Limb (tissue), 2 donors: ENCODE measurements around the gene SLC15A2.
"Not testable (repeated sequence)": the region's sequence is repeated elsewhere in the genome, so short reads cannot be mapped to it uniquely, and the experiment has no call there.

Experiments
- DNase-seq, 2 donors: peaks; one replicate each; pipeline ENCODE4 v3.0.0-alpha.2; 2016; ENCODE audit errors: extremely low spot score in 2 of 2

Gene SLC15A2, protein sequence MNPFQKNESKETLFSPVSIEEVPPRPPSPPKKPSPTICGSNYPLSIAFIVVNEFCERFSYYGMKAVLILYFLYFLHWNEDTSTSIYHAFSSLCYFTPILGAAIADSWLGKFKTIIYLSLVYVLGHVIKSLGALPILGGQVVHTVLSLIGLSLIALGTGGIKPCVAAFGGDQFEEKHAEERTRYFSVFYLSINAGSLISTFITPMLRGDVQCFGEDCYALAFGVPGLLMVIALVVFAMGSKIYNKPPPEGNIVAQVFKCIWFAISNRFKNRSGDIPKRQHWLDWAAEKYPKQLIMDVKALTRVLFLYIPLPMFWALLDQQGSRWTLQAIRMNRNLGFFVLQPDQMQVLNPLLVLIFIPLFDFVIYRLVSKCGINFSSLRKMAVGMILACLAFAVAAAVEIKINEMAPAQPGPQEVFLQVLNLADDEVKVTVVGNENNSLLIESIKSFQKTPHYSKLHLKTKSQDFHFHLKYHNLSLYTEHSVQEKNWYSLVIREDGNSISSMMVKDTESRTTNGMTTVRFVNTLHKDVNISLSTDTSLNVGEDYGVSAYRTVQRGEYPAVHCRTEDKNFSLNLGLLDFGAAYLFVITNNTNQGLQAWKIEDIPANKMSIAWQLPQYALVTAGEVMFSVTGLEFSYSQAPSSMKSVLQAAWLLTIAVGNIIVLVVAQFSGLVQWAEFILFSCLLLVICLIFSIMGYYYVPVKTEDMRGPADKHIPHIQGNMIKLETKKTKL

GRCh38 chr3:121894301-121894990 lies at the start of gene SLC15A2:
SLC15A2 (plus strand) TSS chr3:121894401; CDS start chr3:121894477, 76 bp downstream.
- DNase-seq = peak; percentile 27 to 39

DNA sequence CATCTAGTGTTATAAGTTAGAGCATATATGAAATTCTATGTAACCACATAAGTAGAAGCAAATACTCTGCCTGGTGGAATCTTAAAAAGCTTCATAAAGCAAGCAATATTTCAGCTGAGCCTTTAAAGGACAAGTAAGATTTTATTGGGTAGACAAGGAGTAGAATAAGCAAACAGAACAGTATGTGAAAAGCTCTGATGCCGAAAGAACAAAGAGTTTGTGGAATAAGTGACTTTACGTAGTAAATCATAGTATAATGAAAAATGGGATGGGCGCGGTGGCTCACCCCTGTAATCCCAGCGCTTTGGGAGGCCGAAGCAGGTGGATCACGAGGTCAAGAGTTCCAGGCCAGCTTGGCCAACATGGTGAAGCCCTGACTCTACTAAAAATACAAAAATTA lies 49.3 kb upstream of the SLC15A2 start:
- no peak for DNase-seq

GRCh38 chr3:121852256-121852655 lies 41.9 kb upstream of the SLC15A2 start:
- DNase-seq = no peak

- DNase-seq = no peak
Measured at GRCh38 chr3:121855555-121855954, 38.6 kb upstream of the SLC15A2 start.

DNA sequence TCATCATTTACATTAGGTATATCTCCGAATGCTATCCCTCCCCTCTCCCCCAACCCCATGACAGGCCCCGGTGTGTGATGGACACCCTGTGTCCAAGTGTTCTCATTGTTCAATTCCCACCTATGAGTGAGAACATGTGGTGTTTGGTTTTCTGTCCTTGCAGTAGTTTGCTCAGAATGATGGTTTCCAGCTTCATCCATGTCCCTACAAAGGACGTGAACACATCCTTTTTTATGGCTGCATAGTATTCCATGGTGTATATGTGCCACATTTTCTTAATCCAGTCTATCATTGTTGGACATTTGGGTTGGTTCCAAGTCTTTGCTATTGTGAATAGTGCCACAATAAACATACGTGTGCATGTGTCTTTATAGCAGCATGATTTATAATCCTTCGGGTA lies 36.4 kb upstream of the SLC15A2 start:
- not testable (repeated sequence) for DNase-seq

DNA sequence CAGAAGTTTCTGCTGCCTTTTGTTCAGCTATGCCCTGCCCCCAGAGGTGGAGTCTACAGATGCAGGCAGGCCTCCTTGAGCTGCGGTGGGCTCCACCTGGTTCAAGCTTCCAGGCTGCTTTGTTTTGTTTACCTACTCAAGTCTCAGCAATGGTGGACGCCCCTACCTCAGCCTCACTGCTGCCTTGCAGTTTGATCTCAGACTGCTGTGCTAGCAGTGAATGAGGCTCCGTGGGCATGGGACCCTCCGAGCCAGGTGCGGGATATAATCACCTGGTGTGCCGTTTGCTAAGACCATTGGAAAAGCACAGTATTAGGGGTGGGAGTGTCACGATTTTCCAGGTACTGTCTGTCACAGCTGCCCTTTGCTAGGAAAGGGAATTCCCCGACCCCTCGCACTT lies 31.0 kb upstream of the SLC15A2 start:
- not testable (repeated sequence) for DNase-seq

DNA sequence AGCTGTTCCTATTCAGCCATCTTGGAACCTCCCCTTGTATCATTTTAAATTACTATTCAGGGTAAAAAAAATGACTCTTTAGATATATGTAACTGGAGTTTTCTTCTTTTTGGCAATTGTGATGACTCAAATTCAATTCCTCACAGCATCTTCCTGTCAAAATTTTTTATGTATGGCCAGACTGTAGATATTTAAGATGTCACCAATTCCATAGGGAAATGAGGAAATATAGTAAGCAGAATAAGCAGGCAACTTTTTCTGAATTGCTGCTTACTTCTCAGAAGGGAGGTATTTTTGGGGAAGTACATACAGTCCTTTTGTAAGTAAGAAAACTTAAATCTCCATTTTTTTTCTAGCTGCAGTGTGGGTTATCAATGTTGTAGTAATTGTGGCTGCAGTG lies 30.4 kb upstream of the SLC15A2 start:
- DNase-seq = no peak

- no peak for DNase-seq
Measured at GRCh38 chr3:121869736-121870135, 24.5 kb upstream of the SLC15A2 start.

DNA sequence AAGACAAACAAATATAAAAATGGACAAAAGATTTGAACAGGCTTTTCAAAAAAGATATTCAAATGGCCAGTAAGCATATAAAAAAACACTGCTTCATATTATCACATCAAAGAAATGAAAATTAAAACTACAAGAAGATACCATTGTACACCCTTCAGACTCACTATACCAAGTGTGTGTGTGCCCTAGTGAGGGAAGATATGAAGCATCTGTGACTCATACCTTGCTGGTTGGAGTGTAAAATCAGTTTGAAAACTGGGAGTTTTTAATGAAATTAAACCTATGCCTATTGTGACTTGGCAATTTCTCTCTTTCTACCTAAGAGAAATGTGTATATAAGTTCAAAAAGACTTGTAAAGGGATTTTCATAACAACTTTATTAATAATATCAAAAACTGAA lies 23.5 kb upstream of the SLC15A2 start:
- no peak for DNase-seq

GRCh38 chr3:121871430-121871829 lies 22.8 kb upstream of the SLC15A2 start:
- no peak for DNase-seq

DNA sequence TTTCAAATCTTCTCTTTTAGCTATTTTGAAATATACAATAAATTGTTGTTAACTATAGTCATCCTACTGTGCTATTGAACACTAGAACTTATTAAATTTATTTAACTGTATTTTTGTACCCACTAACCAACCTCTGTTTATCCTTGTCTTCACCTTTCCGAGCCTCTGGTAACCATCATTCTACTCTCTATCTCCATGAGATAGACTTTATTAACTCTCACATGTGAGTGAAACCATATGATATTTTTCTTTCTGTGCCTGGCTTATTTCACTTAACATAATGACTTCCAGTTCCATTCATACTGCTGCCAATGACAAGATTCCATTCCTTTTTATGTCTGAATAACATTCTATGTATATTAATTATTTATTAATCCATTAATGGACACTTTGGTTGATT lies 15.8 kb upstream of the SLC15A2 start:
- no peak for DNase-seq

DNA sequence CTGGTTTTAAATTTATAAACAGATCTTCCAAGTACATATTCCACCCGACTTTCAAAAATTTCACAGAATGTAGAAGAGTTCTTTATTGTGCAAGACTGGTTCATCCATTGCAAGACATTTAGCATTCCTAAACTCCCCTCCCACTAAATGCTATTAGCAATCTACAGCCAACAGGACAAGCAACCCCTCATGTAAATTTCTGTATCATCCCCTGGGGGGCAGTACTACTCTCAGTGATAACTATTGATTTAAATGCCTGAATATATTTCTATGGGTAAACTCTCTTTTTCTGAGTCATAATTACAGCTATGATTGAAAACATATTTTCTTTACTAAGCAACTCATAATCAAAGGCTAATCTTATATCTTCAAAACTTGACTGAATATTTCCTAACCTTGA lies 10.7 kb upstream of the SLC15A2 start:
- no peak for DNase-seq

DNA sequence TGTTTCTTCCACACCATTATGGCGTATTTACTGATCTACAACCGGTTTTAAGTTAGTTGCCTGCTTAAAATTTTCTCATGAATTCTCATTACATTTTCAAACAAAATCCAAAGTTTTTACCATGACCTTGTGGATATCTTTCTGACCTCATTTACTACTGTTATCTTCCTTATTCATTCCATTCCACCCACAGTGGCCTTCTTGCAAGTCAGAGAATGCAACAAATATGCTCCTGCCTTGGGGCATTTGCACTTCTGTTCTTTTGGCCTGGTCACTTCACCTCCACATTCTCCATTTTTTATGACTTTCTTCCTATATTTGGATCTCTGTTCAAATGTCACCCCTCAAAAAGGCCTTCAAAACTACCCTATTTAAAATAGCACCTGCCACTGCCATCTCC lies 8.8 kb upstream of the SLC15A2 start:
- DNase-seq = no peak

DNA sequence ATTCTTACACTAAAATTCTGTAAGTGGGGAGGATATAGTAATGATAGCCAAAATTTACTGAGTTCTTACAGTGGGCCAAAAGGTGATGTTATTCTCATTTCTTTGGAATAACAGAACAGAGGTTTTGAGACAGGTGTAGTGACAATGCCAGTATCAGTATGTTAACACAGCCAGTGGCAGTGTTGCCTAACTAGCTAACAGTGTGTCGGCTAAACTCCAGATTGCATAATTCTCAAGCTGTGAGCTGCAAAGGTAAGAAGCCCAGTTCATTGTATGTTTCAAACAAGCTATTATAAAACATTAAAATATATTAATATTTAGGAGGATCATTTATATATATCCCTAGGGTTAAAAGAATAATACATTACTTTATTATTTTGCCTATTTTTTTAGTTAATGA lies 920 bp downstream of the SLC15A2 start:
- no peak for DNase-seq

DNA sequence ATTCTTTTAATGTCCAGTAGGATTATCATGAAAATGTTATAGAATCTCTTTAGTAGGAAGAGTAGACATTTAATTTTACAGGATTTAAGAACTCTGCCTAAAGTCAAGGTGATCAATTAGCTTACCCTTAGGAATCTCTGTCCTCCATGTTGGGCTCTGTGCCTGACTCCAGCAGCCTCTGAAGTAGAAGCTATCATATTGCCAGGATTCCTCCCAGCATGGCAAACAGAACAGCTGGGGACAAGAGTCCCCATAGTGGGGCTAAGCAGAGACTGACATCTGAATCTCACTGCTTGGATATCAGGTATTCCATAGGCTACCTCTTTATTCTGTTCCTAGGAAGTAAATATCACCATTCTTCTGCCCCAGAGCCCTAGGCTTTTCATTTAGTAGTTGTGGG lies 1.5 kb downstream of the SLC15A2 start:
- no peak for DNase-seq

DNA sequence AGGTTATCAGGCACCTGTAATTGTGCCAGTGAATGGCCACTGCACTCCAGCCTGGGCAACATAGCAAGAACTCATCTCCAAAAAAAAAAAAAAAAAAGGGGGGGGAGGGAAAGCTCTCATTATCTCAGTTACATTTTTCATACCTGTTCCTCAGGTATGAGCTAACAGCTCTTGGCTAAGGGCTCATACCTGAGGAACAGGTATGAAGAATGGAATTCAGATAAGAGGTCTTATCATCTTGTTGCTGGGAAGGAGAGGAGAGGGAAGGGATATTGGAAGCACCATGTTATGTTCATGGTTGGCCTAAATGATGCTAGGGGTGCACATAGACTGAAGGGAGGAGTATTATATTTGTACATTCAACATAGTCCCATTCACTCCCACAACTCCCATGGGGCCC lies 2.6 kb downstream of the SLC15A2 start:
- DNase-seq = no peak

DNA sequence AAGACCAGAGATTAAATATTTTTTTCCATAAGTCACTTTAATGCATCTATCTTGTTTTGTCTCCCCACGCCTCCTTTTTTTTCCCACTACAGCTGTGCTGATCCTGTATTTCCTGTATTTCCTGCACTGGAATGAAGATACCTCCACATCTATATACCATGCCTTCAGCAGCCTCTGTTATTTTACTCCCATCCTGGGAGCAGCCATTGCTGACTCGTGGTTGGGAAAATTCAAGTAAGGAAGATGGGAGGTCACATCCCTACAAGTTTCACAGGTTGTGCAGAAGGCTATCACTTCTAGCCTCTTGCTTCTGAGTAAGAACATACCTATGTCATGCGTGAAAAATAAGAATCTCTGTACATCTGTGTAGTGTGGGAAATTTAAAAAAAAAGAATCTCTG lies 3.1 kb downstream of the SLC15A2 start:
- DNase-seq = no peak

DNA sequence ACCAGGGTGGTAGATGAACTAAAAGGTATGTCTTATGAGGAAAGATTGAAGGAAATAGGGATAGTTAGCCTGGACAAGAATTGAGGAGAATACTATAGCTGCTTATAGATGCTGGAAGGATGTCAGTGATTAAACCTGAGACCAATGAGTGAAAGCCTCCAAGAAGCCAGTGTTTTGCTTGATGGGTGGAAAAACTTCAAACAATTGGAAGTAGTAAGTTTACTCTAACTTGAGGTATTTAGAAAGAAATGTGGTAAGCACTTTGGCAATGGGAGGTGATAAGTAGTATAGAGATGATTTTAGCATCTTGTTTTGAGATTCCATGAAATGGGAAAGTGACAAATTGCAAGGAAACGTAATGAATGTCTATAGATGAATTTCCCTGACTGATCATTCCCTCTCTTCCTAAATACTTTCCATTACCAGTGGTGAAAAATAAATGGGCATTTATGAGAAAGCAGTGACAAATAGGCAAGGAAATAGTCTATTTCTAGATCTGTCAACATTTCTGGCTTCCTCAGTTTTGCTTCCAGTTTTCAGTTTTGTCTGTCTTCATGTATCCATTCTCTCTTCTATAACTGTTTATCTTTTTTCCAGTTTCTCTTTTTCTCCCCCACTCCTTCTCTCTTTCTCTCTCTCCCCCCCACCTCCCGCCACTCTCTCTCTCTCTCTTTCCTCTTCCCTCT lies 19.2 kb downstream of the SLC15A2 start:
- DNase-seq = no peak

DNA sequence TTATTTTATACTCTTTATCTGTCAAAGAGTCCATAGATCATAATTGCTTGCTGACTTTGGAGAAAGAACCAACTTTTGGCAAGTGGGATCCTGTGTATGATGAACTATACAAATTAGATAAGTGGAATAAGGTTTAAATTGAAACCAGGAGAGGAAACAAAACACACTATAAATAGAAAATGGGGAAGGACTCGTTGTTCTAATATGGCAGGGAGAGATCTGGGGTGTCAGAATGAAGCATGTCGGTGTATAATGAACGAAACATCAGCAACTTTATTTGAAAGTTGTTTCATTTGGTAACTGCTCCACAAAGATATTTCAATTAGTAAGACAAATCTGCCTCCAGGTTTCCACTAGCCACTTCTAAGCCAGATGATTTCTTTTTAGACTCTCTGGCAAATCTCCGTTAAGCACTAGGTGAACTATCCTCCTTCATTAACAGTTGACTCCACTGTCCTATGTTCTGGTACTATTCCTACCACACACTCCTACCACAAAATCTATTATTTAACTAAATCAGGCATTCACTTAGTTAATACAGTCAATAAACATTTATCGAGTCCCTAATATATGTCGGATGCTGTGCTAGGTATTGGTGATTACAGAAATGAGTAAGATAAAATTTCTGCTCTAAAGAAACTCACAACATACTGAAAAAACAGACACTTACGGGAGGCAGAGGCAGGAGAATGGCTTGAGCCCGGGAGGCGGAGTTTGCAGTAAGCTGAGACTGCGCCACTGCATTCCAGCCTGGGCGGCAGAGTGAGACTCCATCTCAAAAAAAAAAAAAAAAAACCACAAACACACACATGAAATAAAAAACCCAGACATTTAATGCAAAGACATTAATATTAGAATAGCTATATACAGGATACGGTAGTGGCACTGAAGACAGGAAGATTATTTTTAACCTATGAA lies 20.1 kb downstream of the SLC15A2 start:
- no peak for DNase-seq

- DNase-seq = no peak
Measured at GRCh38 chr3:121916189-121916588, 22.0 kb downstream of the SLC15A2 start.
